ENCODE data around the gene ATP8A2. TPM values are rescaled to one million over a fixed set of nuclear protein-coding genes. Genes with fewer than 3 reads are reported as not detected.

The ATP8A2 gene
- total and polyA plus RNA-seq, 3 donors from 2014 or later = 14.2 to 38.3 (median 16.5) TPM

- WGBS, 2 donors = 84 to 94% methylated on average over 11 of the region's 11 CpGs
- no peaks in the 10 kb centered on the region for H3K9me3 ChIP-seq
- no peaks in the 10 kb centered on the region for H3K27me3 ChIP-seq
- DNase-seq = no peak
- H3K4me3 ChIP-seq = no peak overlapping the region
- intact Hi-C loops (cut with DNase I; ENCODE audit: low total_unique reads) = no loop called here
- H3K4me1 ChIP-seq = no peaks in the 10 kb centered on the region
- H3K27ac ChIP-seq = no peak overlapping the region
- H3K36me3 ChIP-seq (ENCODE audit: low read depth, missing control alignments) = no peaks in the 10 kb centered on the region
- TF ChIP-seq POLR2A (IDR thresholded peaks at IDR 0.05) (no peak), CTCF (IDR thresholded peaks at IDR 0.05) (no peak)
Observed at GRCh38 chr13:25874064-25874737, 502.4 kb downstream of the ATP8A2 start.

GRCh38 chr13:25874907-25875306 is 503.1 kb downstream of the ATP8A2 start:
- intact Hi-C loops (cut with DNase I; ENCODE audit: low total_unique reads) = no loop called here
- no peak for DNase-seq
- Histone ChIP-seq H3K36me3 (ENCODE audit: low read depth, missing control alignments) (no peaks in the 10 kb centered on the region), H3K4me1 (no peaks in the 10 kb centered on the region), H3K4me3 (no peak overlapping the region), H3K27me3 (no peaks in the 10 kb centered on the region), H3K9me3 (no peaks in the 10 kb centered on the region), H3K27ac (no peak overlapping the region)
- TF ChIP-seq CTCF (IDR thresholded peaks at IDR 0.05) = no peak
- TF ChIP-seq POLR2A (IDR thresholded peaks at IDR 0.05) = no peak
- 67 to 89% methylated on average over 6 of the region's 6 CpGs for WGBS, 2 donors

- Histone ChIP-seq H3K36me3 (ENCODE audit: low read depth, missing control alignments) (no peaks in the 10 kb centered on the region), H3K27me3 (no peaks in the 10 kb centered on the region)
- WGBS, 2 donors = 77 to 86% methylated on average over 6 of the region's 6 CpGs
Observed at GRCh38 chr13:25876247-25876646, 504.5 kb downstream of the ATP8A2 start.

GRCh38 chr13:25879466-25879865 is 507.7 kb downstream of the ATP8A2 start:
- intact Hi-C loops (cut with DNase I; ENCODE audit: low total_unique reads) = no loop called here
- no peak for DNase-seq
- H3K36me3 ChIP-seq (ENCODE audit: low read depth, missing control alignments) = no peaks in the 10 kb centered on the region
- no peak overlapping the region for H3K4me3 ChIP-seq
- WGBS, 2 donors = 96 to 98% methylated on average over 5 of the region's 5 CpGs
- no peaks in the 10 kb centered on the region for H3K9me3 ChIP-seq
- no peaks in the 10 kb centered on the region for H3K4me1 ChIP-seq
- TF ChIP-seq POLR2A (IDR thresholded peaks at IDR 0.05) (no peak), CTCF (IDR thresholded peaks at IDR 0.05) (no peak)
- no peaks in the 10 kb centered on the region for H3K27me3 ChIP-seq
- no peak overlapping the region for H3K27ac ChIP-seq

More at GRCh38 chr13:25876247-25876646, 504.5 kb downstream of the ATP8A2 start:
- Histone ChIP-seq H3K27ac (no peak overlapping the region), H3K4me3 (no peak overlapping the region), H3K9me3 (no peaks in the 10 kb centered on the region), H3K4me1 (no peaks in the 10 kb centered on the region)
- intact Hi-C loops (cut with DNase I; ENCODE audit: low total_unique reads) = no loop called here
- no peak for DNase-seq
- TF ChIP-seq CTCF (IDR thresholded peaks at IDR 0.05) (no peak), POLR2A (IDR thresholded peaks at IDR 0.05) (no peak)

Data from testis (tissue), 3 donors.